ENCODE data around the gene OOSP2. TPM values are rescaled to one million over a fixed set of nuclear protein-coding genes. Genes with fewer than 3 reads are reported as not detected.

The OOSP2 gene
- total RNA-seq, 2 donors from 2014 or later = not detected

GRCh38 chr11:60056349-60056969 is 16.2 kb downstream of the OOSP2 start, which contains the start of gene MS4A3:
MS4A3 (plus strand) TSS chr11:60056665; CDS start chr11:60061161, 4,496 bp downstream.
- Histone ChIP-seq H3K4me3 (no peak within 1 kb of the TSS), H3K4me1 (no peaks in the 10 kb centered on the region), H3K27ac (no peak within 1 kb of the TSS), H3K27me3 (no peaks in the 10 kb centered on the region), H3K9ac (ENCODE audit: low read depth in 2 of 2, low read length in 2 of 2) (no peak within 1 kb of the TSS), H3K36me3 (no peaks in the 10 kb centered on the region), H3K9me3 (no peaks in the 10 kb centered on the region)
- DNase-seq = no peak
- TF ChIP-seq CTCF (IDR thresholded peaks at IDR 0.05) = no peak
- intact Hi-C loops (cut with DNase I) = no loop called here

GRCh38 chr11:60059052-60059451 is 18.8 kb downstream of the OOSP2 start:
- H3K27ac ChIP-seq = no peak overlapping the region
- intact Hi-C loops (cut with DNase I) = no loop called here
- no peaks in the 10 kb centered on the region for H3K9me3 ChIP-seq
- H3K4me3 ChIP-seq = no peak overlapping the region
- no peaks in the 10 kb centered on the region for H3K36me3 ChIP-seq
- no peak for TF ChIP-seq CTCF (IDR thresholded peaks at IDR 0.05)
- H3K27me3 ChIP-seq = no peaks in the 10 kb centered on the region
- no peak for DNase-seq
- no peak overlapping the region for H3K9ac ChIP-seq (ENCODE audit: low read depth in 2 of 2, low read length in 2 of 2)
- no peaks in the 10 kb centered on the region for H3K4me1 ChIP-seq

- Histone ChIP-seq H3K27me3 (no peaks in the 10 kb centered on the region), H3K36me3 (no peaks in the 10 kb centered on the region), H3K4me1 (no peaks in the 10 kb centered on the region), H3K4me3 (no peak overlapping the region), H3K9ac (ENCODE audit: low read depth in 2 of 2, low read length in 2 of 2) (no peak overlapping the region), H3K9me3 (no peaks in the 10 kb centered on the region), H3K27ac (no peak overlapping the region)
- intact Hi-C loops (cut with DNase I) = no loop called here
- TF ChIP-seq CTCF (IDR thresholded peaks at IDR 0.05) = no peak
- no peak for DNase-seq
These were observed 19.5 kb downstream of the OOSP2 start for GRCh38 chr11:60059521-60060240.

GRCh38 chr11:60064111-60064510 is 23.9 kb downstream of the OOSP2 start:
- Histone ChIP-seq H3K9me3 (no peaks in the 10 kb centered on the region), H3K36me3 (no peaks in the 10 kb centered on the region), H3K4me3 (no peak overlapping the region), H3K4me1 (no peaks in the 10 kb centered on the region), H3K27me3 (no peaks in the 10 kb centered on the region), H3K9ac (ENCODE audit: low read depth in 2 of 2, low read length in 2 of 2) (no peak overlapping the region), H3K27ac (no peak overlapping the region)
- DNase-seq = no peak
- TF ChIP-seq CTCF (IDR thresholded peaks at IDR 0.05) = no peak
- intact Hi-C loops (cut with DNase I) = no loop called here

GRCh38 chr11:60065801-60066200 is 25.6 kb downstream of the OOSP2 start:
- no peak overlapping the region for H3K9ac ChIP-seq (ENCODE audit: low read depth in 2 of 2, low read length in 2 of 2)
- no peak for TF ChIP-seq CTCF (IDR thresholded peaks at IDR 0.05)
- H3K36me3 ChIP-seq = no peaks in the 10 kb centered on the region
- H3K27ac ChIP-seq = no peak overlapping the region
- no peak for DNase-seq
- no peak overlapping the region for H3K4me3 ChIP-seq
- no peaks in the 10 kb centered on the region for H3K9me3 ChIP-seq
- H3K27me3 ChIP-seq = no peaks in the 10 kb centered on the region
- intact Hi-C loops (cut with DNase I) = no loop called here
- no peaks in the 10 kb centered on the region for H3K4me1 ChIP-seq
